Ovary (tissue), 3 donors: Measurements from ENCODE around the gene TMEM109.

Experiments used
- EP300 ChIP-seq: sonication (generic); formaldehyde crosslinking; IDR thresholded peaks from one replicate; pipeline ENCODE4 v1.6.1; 2017; ENCODE audit warnings: antibody characterized with exemption
- TF ChIP-seq, protein P1 (sequence below), 3 donors: fragments of 450-650 bp in 2 of 3; fragments of 200-600 bp in 1 of 3; IDR thresholded peaks; one replicate each; pipeline versions ENCODE4 v1.5.1 to v1.8.0; 2016 to 2022; ENCODE audit warnings: antibody characterized with exemption in 3 of 3, mild to moderate bottlenecking in 1 of 3
- donor health status: DM: no; HTN: no; CAD: no.

DNA sequence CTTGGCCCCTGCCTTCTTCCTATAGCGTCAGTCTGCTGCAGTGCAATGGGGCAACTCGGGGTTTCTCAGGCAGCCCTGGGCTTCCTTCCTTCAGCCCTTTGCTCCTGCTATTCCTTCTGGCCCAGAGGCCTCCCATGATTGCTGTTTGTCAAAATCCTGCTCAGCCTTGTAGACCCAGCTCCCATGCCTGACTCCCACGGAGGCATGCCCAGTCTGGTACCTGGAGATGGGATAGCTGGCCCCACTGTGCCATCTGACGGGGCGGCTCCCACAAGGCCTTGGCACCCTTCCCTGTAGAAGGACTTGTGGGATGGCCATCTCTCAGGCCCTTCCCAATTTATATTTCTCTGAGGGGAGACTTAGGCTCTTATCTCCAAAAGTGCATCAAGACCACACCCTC is 56.9 kb downstream of the TMEM109 start:
- TF ChIP-seq, protein P1, sequence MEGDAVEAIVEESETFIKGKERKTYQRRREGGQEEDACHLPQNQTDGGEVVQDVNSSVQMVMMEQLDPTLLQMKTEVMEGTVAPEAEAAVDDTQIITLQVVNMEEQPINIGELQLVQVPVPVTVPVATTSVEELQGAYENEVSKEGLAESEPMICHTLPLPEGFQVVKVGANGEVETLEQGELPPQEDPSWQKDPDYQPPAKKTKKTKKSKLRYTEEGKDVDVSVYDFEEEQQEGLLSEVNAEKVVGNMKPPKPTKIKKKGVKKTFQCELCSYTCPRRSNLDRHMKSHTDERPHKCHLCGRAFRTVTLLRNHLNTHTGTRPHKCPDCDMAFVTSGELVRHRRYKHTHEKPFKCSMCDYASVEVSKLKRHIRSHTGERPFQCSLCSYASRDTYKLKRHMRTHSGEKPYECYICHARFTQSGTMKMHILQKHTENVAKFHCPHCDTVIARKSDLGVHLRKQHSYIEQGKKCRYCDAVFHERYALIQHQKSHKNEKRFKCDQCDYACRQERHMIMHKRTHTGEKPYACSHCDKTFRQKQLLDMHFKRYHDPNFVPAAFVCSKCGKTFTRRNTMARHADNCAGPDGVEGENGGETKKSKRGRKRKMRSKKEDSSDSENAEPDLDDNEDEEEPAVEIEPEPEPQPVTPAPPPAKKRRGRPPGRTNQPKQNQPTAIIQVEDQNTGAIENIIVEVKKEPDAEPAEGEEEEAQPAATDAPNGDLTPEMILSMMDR (IDR thresholded peaks at IDR 0.05) = no peak
- TF ChIP-seq EP300 = no peak
